ENCODE data around the gene ANGPTL8. TPM values are rescaled to one million over a fixed set of nuclear protein-coding genes. Genes with fewer than 3 reads are reported as not detected.

ANGPTL8 gene
- total and polyA plus RNA-seq, 9 of the 15 experiments (the other 6 are each of a cell fraction or from before 2014, with no cell fraction given): not detected

GRCh38 chr19:11191934-11192333 lies 47.5 kb upstream of the ANGPTL8 start (continued):
- TF ChIP-seq, protein P1, sequence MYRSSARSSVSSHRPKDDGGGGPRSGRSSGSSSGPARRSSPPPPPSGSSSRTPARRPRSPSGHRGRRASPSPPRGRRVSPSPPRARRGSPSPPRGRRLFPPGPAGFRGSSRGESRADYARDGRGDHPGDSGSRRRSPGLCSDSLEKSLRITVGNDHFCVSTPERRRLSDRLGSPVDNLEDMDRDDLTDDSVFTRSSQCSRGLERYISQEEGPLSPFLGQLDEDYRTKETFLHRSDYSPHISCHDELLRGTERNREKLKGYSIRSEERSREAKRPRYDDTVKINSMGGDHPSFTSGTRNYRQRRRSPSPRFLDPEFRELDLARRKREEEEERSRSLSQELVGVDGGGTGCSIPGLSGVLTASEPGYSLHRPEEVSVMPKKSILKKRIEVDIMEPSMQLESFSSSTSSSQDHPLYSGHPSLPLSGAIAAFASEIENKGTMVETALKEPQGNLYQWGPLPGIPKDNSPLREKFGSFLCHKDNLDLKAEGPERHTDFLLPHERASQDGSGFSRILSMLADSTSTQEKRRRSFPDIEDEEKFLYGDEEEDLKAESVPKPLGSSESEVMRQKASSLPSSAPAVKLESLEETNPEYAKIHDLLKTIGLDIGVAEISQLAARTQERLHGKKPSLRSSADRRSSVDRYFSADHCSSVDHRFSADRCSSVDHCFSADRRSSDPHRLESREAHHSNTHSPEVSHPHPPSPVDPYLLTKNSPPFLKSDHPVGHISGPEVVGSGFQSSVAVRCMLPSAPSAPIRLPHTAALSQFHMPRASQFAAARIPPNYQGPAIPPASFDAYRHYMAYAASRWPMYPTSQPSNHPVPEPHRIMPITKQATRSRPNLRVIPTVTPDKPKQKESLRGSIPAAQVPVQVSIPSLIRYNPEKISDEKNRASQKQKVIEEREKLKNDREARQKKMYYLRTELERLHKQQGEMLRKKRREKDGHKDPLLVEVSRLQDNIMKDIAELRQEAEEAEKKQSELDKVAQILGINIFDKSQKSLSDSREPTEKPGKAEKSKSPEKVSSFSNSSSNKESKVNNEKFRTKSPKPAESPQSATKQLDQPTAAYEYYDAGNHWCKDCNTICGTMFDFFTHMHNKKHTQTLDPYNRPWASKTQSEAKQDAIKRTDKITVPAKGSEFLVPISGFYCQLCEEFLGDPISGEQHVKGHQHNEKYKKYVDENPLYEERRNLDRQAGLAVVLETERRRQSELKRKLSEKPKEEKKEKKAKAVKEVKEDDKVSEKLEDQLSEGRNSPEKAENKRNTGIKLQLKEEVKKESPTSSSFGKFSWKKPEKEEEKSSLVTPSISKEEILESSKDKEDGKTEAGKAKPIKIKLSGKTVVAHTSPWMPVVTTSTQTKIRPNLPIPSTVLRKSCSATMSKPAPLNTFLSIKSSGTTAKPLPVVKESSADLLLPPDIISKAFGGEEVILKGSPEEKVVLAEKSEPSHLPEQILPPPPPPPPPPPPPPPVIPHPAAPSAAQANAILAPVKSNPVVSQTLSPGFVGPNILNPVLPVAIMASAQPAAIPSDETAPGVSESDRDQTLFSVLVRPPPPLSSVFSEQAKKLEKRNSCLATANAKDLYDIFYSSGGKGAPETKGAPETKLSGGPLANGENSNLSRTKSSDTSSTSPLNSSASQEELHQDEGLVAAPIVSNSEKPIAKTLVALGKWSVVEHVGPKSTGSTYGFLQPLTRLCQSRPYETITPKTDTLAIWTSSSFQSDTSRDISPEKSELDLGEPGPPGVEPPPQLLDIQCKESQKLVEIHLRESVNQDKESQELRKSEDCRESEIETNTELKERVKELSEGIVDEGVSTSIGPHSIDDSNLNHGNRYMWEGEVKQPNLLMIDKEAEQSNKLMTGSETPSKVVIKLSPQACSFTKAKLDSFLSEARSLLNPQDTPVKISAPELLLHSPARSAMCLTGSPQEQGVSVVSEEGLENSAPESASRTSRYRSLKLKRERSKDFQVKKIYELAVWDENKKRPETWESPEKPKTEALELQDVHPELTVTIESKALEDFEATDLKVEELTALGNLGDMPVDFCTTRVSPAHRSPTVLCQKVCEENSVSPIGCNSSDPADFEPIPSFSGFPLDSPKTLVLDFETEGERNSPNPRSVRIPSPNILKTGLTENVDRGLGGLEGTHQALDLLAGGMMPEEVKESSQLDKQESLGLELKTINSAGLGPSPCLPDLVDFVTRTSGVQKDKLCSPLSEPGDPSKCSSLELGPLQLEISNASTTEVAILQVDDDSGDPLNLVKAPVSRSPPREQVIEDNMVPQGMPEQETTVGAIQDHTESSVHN (IDR thresholded peaks at IDR 0.05; ENCODE audit: borderline replicate concordance in 1 of 2, low read depth in 1 of 2): no peak
- TF ChIP-seq IRF9 (tag; IDR thresholded peaks at IDR 0.05) (0 out of 2 replicates have a peak, but pooled peaks have one; percentile 13), HLTF (IDR thresholded peaks at IDR 0.05) (no peak), KLF13 (tag; IDR thresholded peaks at IDR 0.05; ENCODE audit: borderline replicate concordance, low read depth) (no peak), TAL1 (IDR thresholded peaks at IDR 0.05) (no peak), POLR2G (IDR thresholded peaks at IDR 0.05; ENCODE audit: low read depth, low read length) (no peak), SLC30A9 (CRISPR knock-in tag; IDR thresholded peaks at IDR 0.05) (no peak), PCBP1 (IDR thresholded peaks at IDR 0.05; ENCODE audit: low read depth, low read length, poor library complexity, severe bottlenecking) (no peak), ZZZ3 (IDR thresholded peaks at IDR 0.05) (no peak), SMARCA5 (IDR thresholded peaks at IDR 0.05) (no peak), ZKSCAN3 (CRISPR knock-in tag; IDR thresholded peaks at IDR 0.05) (no peak), HMG20B (CRISPR knock-in tag; IDR thresholded peaks at IDR 0.05) (no peak), BCLAF1 (IDR thresholded peaks at IDR 0.05; ENCODE audit: borderline replicate concordance in 1 of 2, control insufficient read depth in 1 of 2, low read depth in 2 of 2, low read length in 1 of 2) (no peak), ZNF76 (CRISPR knock-in tag; IDR thresholded peaks at IDR 0.05; ENCODE audit: borderline replicate concordance) (no peak), ZNF23 (CRISPR knock-in tag; IDR thresholded peaks at IDR 0.05) (no peak), TCF7 (IDR thresholded peaks at IDR 0.05; ENCODE audit: borderline replicate concordance) (no peak), CEBPB (tag; IDR thresholded peaks at IDR 0.05) (no peak), ADNP (tag; IDR thresholded peaks at IDR 0.05) (0 out of 2 replicates have a peak, but pooled peaks have one; percentile 37)

All from K562 (cell line).